OCI-LY7 (cell line): ENCODE data around the gene TACR2. TPM values are rescaled to one million over a fixed set of nuclear protein-coding genes. Genes with fewer than 3 reads are reported as not detected.

Source experiments
- BruUV-seq: library from RNA; stranded (reverse); fragments of 400-500 nt; replicated peaks from 2 replicates; lab custom pipeline; 2021; lab: Mats Ljungman, UMichigan
- CTCF ChIA-PET: fragments of 300-600 bp; sonication (Branson Sonifier 250); formaldehyde crosslinking; loops from one replicate; lab custom pipeline; 2022; ENCODE audit warnings: antibody characterized with exemption; ENCODE audit not compliant: unreplicated experiment; lab: Charles Lee
- POLR2A ChIA-PET: fragments of 300-600 bp; sonication (Branson Sonifier 250); formaldehyde crosslinking; loops from one replicate; lab custom pipeline; 2022; ENCODE audit warnings: antibody characterized with exemption; lab: Charles Lee
- DNase-seq: peaks from one replicate; pipeline ENCODE4 v3.0.0-alpha.2; 2015; ENCODE audit warnings: low spot score
- H2AFZ ChIP-seq: fragments of 200-600 bp; sonication (generic), shearing (Covaris generic); 2 replicates; pipeline ENCODE4 v1.6.1; 2014; ENCODE audit warnings: mild to moderate bottlenecking, antibody characterized with exemption, low read length, moderate library complexity
- H3K27ac ChIP-seq: fragments of 200-600 bp; sonication (generic); 2 replicates; pipeline ENCODE4 v1.5.1; 2014; ENCODE audit warnings: mixed run types, low read depth, mild to moderate bottlenecking, moderate library complexity, low read length, inconsistent platforms; ENCODE audit not compliant: poor library complexity, severe bottlenecking
- H3K36me3 ChIP-seq: fragments of 200-600 bp; sonication (generic); 2 replicates; pipeline ENCODE4 v1.6.1; 2014; ENCODE audit warnings: mild to moderate bottlenecking, antibody characterized with exemption, low read length, moderate library complexity, mixed read lengths; ENCODE audit not compliant: insufficient read depth
- H3K4me1 ChIP-seq: fragments of 200-600 bp; sonication (generic); 2 replicates; pipeline ENCODE4 v1.5.1; 2014; ENCODE audit warnings: mild to moderate bottlenecking, low read length; ENCODE audit not compliant: insufficient read depth, poor library complexity, severe bottlenecking
- H3K4me2 ChIP-seq: fragments of 200-600 bp; sonication (generic); 2 replicates; pipeline ENCODE4 v1.6.1; 2014; ENCODE audit warnings: mild to moderate bottlenecking, low read length
- H3K4me3 ChIP-seq: fragments of 200-600 bp; sonication (generic); 2 replicates; pipeline ENCODE4 v1.5.1; 2014; ENCODE audit warnings: mild to moderate bottlenecking, low read depth, low read length; ENCODE audit not compliant: poor library complexity, severe bottlenecking
- H3K79me2 ChIP-seq: fragments of 200-600 bp; sonication (generic); 2 replicates; pipeline ENCODE4 v1.6.1; 2016; ENCODE audit warnings: low read depth, mild to moderate bottlenecking, low read length, moderate library complexity, mixed read lengths; ENCODE audit not compliant: insufficient read depth
- H3K9me2 ChIP-seq: fragments of 200-600 bp; sonication (generic); 2 replicates; pipeline ENCODE4 v1.6.1; 2016; ENCODE audit warnings: mild to moderate bottlenecking, low read length, mixed read lengths; ENCODE audit not compliant: insufficient read depth
- H3K9me3 ChIP-seq: fragments of 200-600 bp; sonication (generic); 2 replicates; pipeline ENCODE4 v1.6.1; 2014; ENCODE audit warnings: mild to moderate bottlenecking, mixed run types, low read length, mixed read lengths
- H4K20me1 ChIP-seq: fragments of 200-600 bp; sonication (generic); 2 replicates; pipeline ENCODE4 v1.6.1; 2014; ENCODE audit warnings: mild to moderate bottlenecking, antibody characterized with exemption, low read length, moderate library complexity, mixed read lengths; ENCODE audit not compliant: insufficient read depth
- EZH2phosphoT487 ChIP-seq: fragments of 200-600 bp; sonication (generic); IDR thresholded peaks from 2 replicates; pipeline ENCODE4 v1.6.1; 2018; ENCODE audit warnings: low read depth, borderline replicate concordance, mild to moderate bottlenecking, mixed run types, antibody characterized with exemption, low read length, moderate library complexity, mixed read lengths
- intact Hi-C: fragments of 100-400 bp; cut with micrococcal nuclease; formaldehyde crosslinking; loops from one replicate; pipeline ENCODE4 v1.10.0; 2022; ENCODE audit not compliant: unreplicated experiment
- total RNA-seq, 2 experiments: library from RNA; depleted of rRNA in 1 of 2; stranded (reverse); fragments of >200 nt in 1 of 2; shearing (Covaris generic) in 1 of 2; gene quantifications; 2 replicates each; pipeline ENCODE4 v1.2.3, GENCODE V29; 2014 to 2022
- TF ChIP-seq, protein P1 (sequence below): fragments of 200-600 bp; sonication (generic); conservative IDR thresholded peaks from 2 replicates; pipeline ENCODE4 v1.5.1; 2014; ENCODE audit warnings: mild to moderate bottlenecking, antibody characterized with exemption, low read length, moderate library complexity, mixed read lengths

TACR2 gene
- total RNA-seq, 2 experiments from 2014 or later: not detected

DNA sequence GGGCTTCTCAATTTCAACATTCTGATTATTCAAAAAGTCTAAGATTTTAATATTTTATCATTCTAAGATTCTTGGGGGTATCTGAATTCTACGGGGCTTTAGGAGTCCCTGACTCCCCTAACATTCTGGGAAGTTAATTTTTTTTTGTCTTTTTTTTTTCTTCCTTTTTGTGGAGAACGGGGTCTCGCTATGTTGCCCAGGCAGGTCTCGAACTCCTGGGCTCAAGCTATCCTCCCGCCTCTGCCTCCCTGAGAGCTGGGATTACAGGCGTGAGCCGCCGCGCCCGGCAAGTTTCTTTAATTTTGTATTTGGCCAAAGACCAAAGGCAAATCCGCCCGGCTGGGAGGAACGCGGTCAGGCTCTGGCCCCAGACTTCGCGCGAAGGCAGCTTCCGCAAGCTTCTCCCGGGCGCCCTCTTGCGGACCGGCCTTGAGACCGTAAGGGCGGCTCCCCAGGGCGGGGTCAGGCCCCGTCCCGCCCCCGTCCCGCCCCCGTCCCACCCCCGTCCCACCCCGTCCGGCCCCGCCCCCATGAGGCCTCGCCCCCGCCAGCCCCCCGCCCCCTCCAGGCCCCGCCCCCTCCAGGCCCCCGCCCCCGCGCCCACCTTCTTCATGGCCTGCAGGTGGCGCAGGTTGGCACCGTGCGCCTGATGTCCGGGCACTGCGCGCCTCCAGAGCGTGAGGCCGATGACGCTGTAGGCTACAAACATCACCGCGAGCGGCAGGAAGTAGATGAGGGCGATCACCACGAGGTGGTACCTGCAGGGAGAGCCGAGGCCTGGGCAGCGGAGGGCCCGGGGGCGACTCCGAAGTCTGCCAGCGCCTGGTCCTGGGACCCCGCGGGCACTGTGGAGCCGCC lies 8.2 kb downstream of the TACR2 start:
- Histone ChIP-seq H3K9me2 (no peaks in the 10 kb centered on the region), H3K79me2 (no peaks in the 10 kb centered on the region), H2AFZ (peak overlapping the region; percentile 60; the same call in 1 of the 2 replicates), H3K4me1 (peaks cover 28% of the 10 kb centered on the region), H3K36me3 (no peaks in the 10 kb centered on the region), H3K4me3 (no peak overlapping the region), H3K27ac (no peak overlapping the region), H3K9me3 (no peaks in the 10 kb centered on the region), H4K20me1 (no peaks in the 10 kb centered on the region), H3K4me2 (peak overlapping the region; percentile 49)
- ChIA-PET POLR2A (interaction anchor here (0.8 kb wide), 1 partner anchor 16 kb away, joined by 3 read pairs; no protein-coding TSS in a partner anchor), CTCF (interaction anchor here (0.5 to 1.3 kb wide), 2 partner anchors 179 to 185 kb away, joined by 3 to 5 read pairs; no protein-coding TSS in a partner anchor)
- peak; percentile 92 for DNase-seq
- intact Hi-C loops: loop anchor here (5.0 kb wide), 1 partner anchor 229 kb away; no protein-coding TSS in a partner anchor
- TF ChIP-seq EZH2phosphoT487: no peak
- TF ChIP-seq, protein P1, sequence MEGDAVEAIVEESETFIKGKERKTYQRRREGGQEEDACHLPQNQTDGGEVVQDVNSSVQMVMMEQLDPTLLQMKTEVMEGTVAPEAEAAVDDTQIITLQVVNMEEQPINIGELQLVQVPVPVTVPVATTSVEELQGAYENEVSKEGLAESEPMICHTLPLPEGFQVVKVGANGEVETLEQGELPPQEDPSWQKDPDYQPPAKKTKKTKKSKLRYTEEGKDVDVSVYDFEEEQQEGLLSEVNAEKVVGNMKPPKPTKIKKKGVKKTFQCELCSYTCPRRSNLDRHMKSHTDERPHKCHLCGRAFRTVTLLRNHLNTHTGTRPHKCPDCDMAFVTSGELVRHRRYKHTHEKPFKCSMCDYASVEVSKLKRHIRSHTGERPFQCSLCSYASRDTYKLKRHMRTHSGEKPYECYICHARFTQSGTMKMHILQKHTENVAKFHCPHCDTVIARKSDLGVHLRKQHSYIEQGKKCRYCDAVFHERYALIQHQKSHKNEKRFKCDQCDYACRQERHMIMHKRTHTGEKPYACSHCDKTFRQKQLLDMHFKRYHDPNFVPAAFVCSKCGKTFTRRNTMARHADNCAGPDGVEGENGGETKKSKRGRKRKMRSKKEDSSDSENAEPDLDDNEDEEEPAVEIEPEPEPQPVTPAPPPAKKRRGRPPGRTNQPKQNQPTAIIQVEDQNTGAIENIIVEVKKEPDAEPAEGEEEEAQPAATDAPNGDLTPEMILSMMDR: peak; percentile 36
- no TSS peak for BruUV-seq

DNA sequence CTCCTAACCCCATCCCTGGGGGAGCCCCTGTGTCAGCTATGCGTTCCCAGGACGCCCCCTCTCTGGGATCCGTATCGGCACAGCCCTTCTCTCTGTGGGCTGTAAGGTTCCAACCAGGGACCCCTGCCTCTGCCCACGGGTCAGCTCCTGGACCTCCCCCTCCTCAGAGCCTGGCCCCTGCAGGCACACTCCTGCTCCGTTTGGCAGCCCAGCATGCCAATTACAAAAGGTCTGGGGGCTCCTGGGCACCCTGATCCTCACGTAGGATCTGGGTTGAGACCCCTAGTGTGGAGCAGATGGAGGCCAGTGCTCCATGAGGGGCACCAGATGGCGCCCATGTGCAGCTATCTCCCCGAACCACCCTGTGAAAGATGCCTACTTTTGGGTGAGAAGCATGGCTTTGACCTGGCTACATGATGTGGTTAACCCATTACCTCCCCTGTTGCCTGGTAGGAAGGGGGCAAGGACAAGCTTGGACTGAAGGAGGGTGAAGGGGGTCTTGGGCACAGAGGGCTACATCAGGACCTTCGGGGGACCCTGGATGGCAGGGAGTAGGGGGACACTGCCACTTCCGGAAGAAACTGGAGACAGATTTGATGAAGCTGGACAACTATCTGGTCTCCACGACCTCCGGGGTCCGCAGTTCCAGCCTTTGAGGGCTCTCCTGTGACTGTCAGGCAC lies 9.0 kb downstream of the TACR2 start:
- TF ChIP-seq, protein P1: peak; percentile 68
- TF ChIP-seq EZH2phosphoT487: no peak
- POLR2A ChIA-PET: interaction anchor here (1.2 kb wide), 1 partner anchor 13 kb away, joined by 4 read pairs; no protein-coding TSS in a partner anchor
- no peaks in the 10 kb centered on the region for H3K79me2 ChIP-seq
- peak overlapping the region; percentile 49; the same call in 1 of the 2 replicates for H3K4me2 ChIP-seq
- BruUV-seq: no TSS peak
- no peak overlapping the region for H3K4me3 ChIP-seq
- H4K20me1 ChIP-seq: no peaks in the 10 kb centered on the region
- no peaks in the 10 kb centered on the region for H3K9me3 ChIP-seq
- no peaks in the 10 kb centered on the region for H3K36me3 ChIP-seq
- H2AFZ ChIP-seq: peak overlapping the region; percentile 54; the same call in 1 of the 2 replicates
- peak; percentile 61 for DNase-seq
- intact Hi-C loops: loop anchor here (1.0 to 5.0 kb wide), 2 partner anchors 100 to 230 kb away; no protein-coding TSS in a partner anchor
- H3K4me1 ChIP-seq: peaks cover 28% of the 10 kb centered on the region
- CTCF ChIA-PET: interaction anchor here (0.5 to 1.3 kb wide), 4 partner anchors 45 to 256 kb away, joined by 3 to 5 read pairs (median 3); no protein-coding TSS in a partner anchor
- no peaks in the 10 kb centered on the region for H3K9me2 ChIP-seq
- no peak overlapping the region for H3K27ac ChIP-seq
